K562 (cell line): ENCODE results near the gene PCBP3. TPM values are rescaled to one million over a fixed set of nuclear protein-coding genes. Genes with fewer than 3 reads are reported as not detected.
A peak's percentile ranks its signal among the peaks of the same experiment; 100 is the strongest.

ENCODE experiments used
- ATAC-seq: fragments of 200-7000 bp; cut with Tn5 transposase; 3 replicates; pipeline ENCODE4 v1.9.1; 2020; ENCODE audit warnings: moderate library complexity
- BruUV-seq: library from RNA; stranded (reverse); fragments of 400-500 nt; replicated peaks from 2 replicates; lab custom pipeline; 2021; lab: Mats Ljungman, UMichigan
- CTCF ChIA-PET: fragments of 300-600 bp; formaldehyde crosslinking; extraction: SDS; loops from one replicate; lab custom pipeline; 2021; ENCODE audit warnings: low intra/inter-chr PET ratio; lab: Yijun Ruan, JAX
- POLR2A ChIA-PET: fragments of 300-600, 350-650 bp; sonication (Branson Sonifier 250); formaldehyde crosslinking; extraction: SDS; loops from one replicate; lab custom pipeline; 2021; ENCODE audit warnings: antibody characterized with exemption, inconsistent platforms; lab: Yijun Ruan, JAX
- DNase-seq, 4 experiments: peaks; one replicate each; pipeline versions ENCODE4 v3.0.0 to v3.0.0-alpha.2; 2011 to 2018; ENCODE audit warnings: low spot score in 3 of 4, mixed read lengths in 3 of 4; ENCODE audit errors: extremely low read depth in 1 of 4
- FAIRE-seq: peaks from 2 replicates; lab custom pipeline; 2011; peaks lifted over from hg19 to GRCh38; lab: Jason Lieb, UNC
- H2AFZ ChIP-seq: 2 replicates; pipeline ENCODE4 v1.6.0; 2011; ENCODE audit warnings: low read depth, low read length, control low read depth, inconsistent platforms
- H3K27ac ChIP-seq: fragments of 200-600 bp; 3 replicates; pipeline ENCODE4 v1.8.0; 2011; ENCODE audit warnings: low read depth, mild to moderate bottlenecking, control low read depth, inconsistent platforms, low read length, moderate library complexity, mixed read lengths; ENCODE audit errors: extremely low read depth
- H3K27me3 ChIP-seq, 2 experiments: fragments of 300-600 bp in 1 of 2; 2 replicates in 1 of 2; 3 replicates in 1 of 2; pipeline versions ENCODE4 v1.6.0 to v1.8.0; 2011; ENCODE audit warnings: inconsistent platforms in 2 of 2, low read length in 2 of 2, mild to moderate bottlenecking in 1 of 2, mixed read lengths in 1 of 2, moderate library complexity in 1 of 2; ENCODE audit not compliant: control insufficient read depth in 2 of 2, insufficient read depth in 2 of 2
- H3K36me3 ChIP-seq: fragments of 300-600 bp; 3 replicates; pipeline ENCODE4 v1.8.0; 2011; ENCODE audit warnings: mild to moderate bottlenecking, low read length, inconsistent platforms; ENCODE audit not compliant: control insufficient read depth, insufficient read depth
- H3K4me1 ChIP-seq, 2 experiments: fragments of 200-600 bp in 1 of 2; replicated peaks in 1 of 2; 2 replicates in 1 of 2; 3 replicates in 1 of 2; pipeline versions ENCODE4 v1.5.1 to v1.8.0; 2011; ENCODE audit warnings: inconsistent platforms in 2 of 2, low read length in 2 of 2, mild to moderate bottlenecking in 1 of 2, mixed read lengths in 1 of 2, moderate library complexity in 1 of 2; ENCODE audit not compliant: control insufficient read depth in 2 of 2, insufficient read depth in 2 of 2
- H3K4me2 ChIP-seq: 2 replicates; pipeline ENCODE4 v1.6.1; 2011; ENCODE audit warnings: low read length, control low read depth, inconsistent platforms, mixed read lengths; ENCODE audit not compliant: insufficient read depth
- H3K4me3 ChIP-seq: fragments of 200-600 bp; sonication (generic), shearing (Covaris generic); 2 replicates; pipeline ENCODE4 v1.5.1; 2016; ENCODE audit warnings: control low read depth, inconsistent platforms
- H3K79me2 ChIP-seq: fragments of 200-600 bp; 3 replicates; pipeline ENCODE4 v1.8.0; 2011; ENCODE audit warnings: low read length, inconsistent platforms; ENCODE audit not compliant: control insufficient read depth, insufficient read depth
- H3K9ac ChIP-seq, 2 experiments: 2 replicates each; pipeline versions ENCODE4 v1.6.0 to v1.6.1; 2011; ENCODE audit warnings: low read depth in 2 of 2, low read length in 2 of 2, control low read depth in 1 of 2, inconsistent platforms in 1 of 2, mild to moderate bottlenecking in 1 of 2, mixed read lengths in 1 of 2; ENCODE audit not compliant: insufficient read depth in 1 of 2
- H3K9me1 ChIP-seq: one replicate; pipeline ENCODE4 v1.6.0; 2011; ENCODE audit warnings: inconsistent platforms, mild to moderate bottlenecking, low read length, moderate library complexity; ENCODE audit not compliant: control insufficient read depth, insufficient read depth
- H3K9me3 ChIP-seq: replicated peaks from 2 replicates; pipeline ENCODE4 v1.5.1; 2011; ENCODE audit warnings: low read depth, low read length, inconsistent platforms; ENCODE audit not compliant: control insufficient read depth, insufficient read depth
- H4K20me1 ChIP-seq: replicated peaks from 2 replicates; pipeline ENCODE4 v1.6.1; 2011; ENCODE audit warnings: low read length, inconsistent platforms, mixed read lengths; ENCODE audit not compliant: control insufficient read depth, insufficient read depth
- CBX5 ChIP-seq: IDR thresholded peaks from 2 replicates; pipeline ENCODE4 v1.6.1; 2014; ENCODE audit warnings: low read depth, borderline replicate concordance
- ELF2 ChIP-seq: fragments of 250-450 bp; sonication (Bioruptor Pico); IDR thresholded peaks from 2 replicates; pipeline ENCODE4 v1.5.0; 2021; ENCODE audit warnings: mild to moderate bottlenecking
- KAT2B ChIP-seq: IDR thresholded peaks from one replicate; pipeline ENCODE4 v1.6.1; 2012; ENCODE audit warnings: low read depth, mild to moderate bottlenecking, control low read depth, inconsistent platforms, low read length, moderate library complexity
- KLF10 ChIP-seq: fragments of 250-450 bp; sonication (Bioruptor Pico); IDR thresholded peaks from 2 replicates; pipeline ENCODE4 v1.6.1; 2021; ENCODE audit warnings: matching md5 sums
- MCM2 ChIP-seq: fragments of 450-650 bp; IDR thresholded peaks from 2 replicates; pipeline ENCODE4 v1.6.1; 2017; ENCODE audit warnings: low read depth, mild to moderate bottlenecking
- NFXL1 ChIP-seq: fragments of 450-650 bp; formaldehyde crosslinking; IDR thresholded peaks from 2 replicates; pipeline ENCODE4 v1.4.0; 2021; ENCODE audit warnings: mild to moderate bottlenecking
- RAD21 ChIP-seq, 2 experiments: fragments of 250-450 bp in 1 of 2; fragments of 450-650 bp in 1 of 2; sonication (Bioruptor Pico) in 1 of 2; formaldehyde crosslinking in 1 of 2; IDR thresholded peaks in 1 of 2; conservative IDR thresholded peaks in 1 of 2; 2 replicates each; pipeline versions ENCODE4 v1.4.0 to v1.8.0; 2020 to 2022; ENCODE audit warnings: mild to moderate bottlenecking in 2 of 2, moderate library complexity in 1 of 2
- SMAD2 ChIP-seq: fragments of 150-350 bp; IDR thresholded peaks from 2 replicates; pipeline ENCODE4 v1.6.1; 2014; ENCODE audit warnings: low read depth, mild to moderate bottlenecking, low read length
- SPI1 ChIP-seq: IDR thresholded peaks from 2 replicates; pipeline ENCODE4 v1.6.1; 2011; ENCODE audit warnings: low read depth, low read length, control low read depth, borderline replicate concordance
- WGBS: fragments of 100-300 bp; shearing (Covaris generic); methylation state at CpG from one replicate; pipeline ENCODE4 v1.1.6; 2016; ENCODE audit warnings: low coverage, mixed read lengths; ENCODE audit not compliant: insufficient coverage; ENCODE audit errors: missing lambda C conversion rate; 5-methylcytosine and 5-hydroxymethylcytosine counted together
- in situ Hi-C: fragments of 300-500 bp; cut with MboI; formaldehyde crosslinking; loops from 4 replicates; pipeline ENCODE4 v1.15.0; 2018; ENCODE audit warnings: inconsistent platforms, mixed read lengths
- intact Hi-C: fragments of 100-400 bp; cut with micrococcal nuclease; formaldehyde crosslinking; loops from 2 replicates; pipeline ENCODE4 v1.14.2; 2022
- polyA plus RNA-seq, 8 experiments: library from polyadenylated mRNA; depleted of rRNA in 4 of 8; stranded (reverse) in 5 of 8; unstranded in 3 of 8; fragments of >200 nt; fragmentation: Nextera tagmentation in 2 of 8; fragmentation: Illumina TruSeq in 1 of 8; extraction: Ambion mirVana in 2 of 8; extraction: Trizol in 1 of 8; gene quantifications; 2 replicates each; pipeline versions ENCODE4 v1.2.1 to v1.2.3, GENCODE V29; 2011 to 2014; ENCODE audit warnings: inconsistent platforms in 1 of 8, missing spikeins in 1 of 8
- total RNA-seq, 7 experiments: library from RNA; depleted of rRNA in 6 of 7; stranded (reverse); fragments of >200 nt in 6 of 7; fragmentation: Illumina TruSeq in 2 of 7; extraction: Trizol in 2 of 7; gene quantifications; 2 replicates each; pipeline versions ENCODE4 v1.2.1 to v1.2.3, GENCODE V29; 2011 to 2021; ENCODE audit warnings: low replicate concordance in 1 of 7
- TF ChIP-seq, protein P1 (sequence below): fragments of 450-650 bp; IDR thresholded peaks from 2 replicates; pipeline ENCODE4 v1.6.1; 2016
- TF ChIP-seq, protein P2 (sequence below), 3 experiments: IDR thresholded peaks in 2 of 3; conservative IDR thresholded peaks in 1 of 3; 2 replicates each; pipeline ENCODE4 v1.5.1; 2011 to 2012; ENCODE audit warnings: low read length in 3 of 3, mild to moderate bottlenecking in 3 of 3, control low read depth in 2 of 3, improper control_type of control experiment in 1 of 3, inconsistent platforms in 1 of 3, low read depth in 1 of 3, mixed read lengths in 1 of 3, moderate library complexity in 1 of 3; ENCODE audit not compliant: insufficient read depth in 2 of 3

The PCBP3 gene
- total and polyA plus RNA-seq, 9 of the 15 experiments (the other 6 are each of a cell fraction or from before 2014, with no cell fraction given) = 0.18 TPM; not detected in 8

DNA sequence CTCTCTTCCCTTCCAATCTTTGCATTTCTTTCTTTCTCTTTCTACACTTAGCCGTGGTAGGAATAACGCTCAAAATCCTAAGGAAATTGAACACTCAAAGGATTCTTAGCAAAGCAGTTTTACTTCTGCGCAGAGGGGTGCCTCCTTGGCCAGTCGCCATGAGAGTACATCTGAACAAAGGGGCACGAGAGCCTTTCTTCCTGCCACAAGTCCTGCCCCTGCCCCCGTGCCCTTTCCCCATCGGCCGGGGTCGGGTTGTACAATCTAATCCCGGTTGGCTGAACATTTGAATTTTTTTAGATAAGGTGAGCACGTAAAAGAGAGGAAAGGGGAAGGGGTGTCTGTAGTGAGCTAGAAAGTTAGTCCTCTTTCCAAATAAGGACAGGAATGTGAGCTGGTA, 309.4 kb downstream of the PCBP3 start:
- POLR2A ChIA-PET = no interaction called here
- no peak overlapping the region for H3K4me2 ChIP-seq
- H3K4me3 ChIP-seq = no peak overlapping the region
- H3K79me2 ChIP-seq = no peaks in the 10 kb centered on the region
- no peaks in the 10 kb centered on the region for H3K36me3 ChIP-seq
- no peak for FAIRE-seq
- H3K27ac ChIP-seq = no peak overlapping the region
- 14% methylated on average over 11 of the region's 11 CpGs for WGBS
- in situ Hi-C loops (no loop called here), intact Hi-C loops (no loop called here)
- CTCF ChIA-PET = no interaction called here
- H3K9me3 ChIP-seq = no peaks in the 10 kb centered on the region; the same call in 1 of the 2 replicates
- H2AFZ ChIP-seq = no peak overlapping the region
- no peaks in the 10 kb centered on the region for H3K9me1 ChIP-seq
- TF ChIP-seq KLF10 (no peak), KAT2B (no peak), NFXL1 (no peak)
- TF ChIP-seq, protein P1, sequence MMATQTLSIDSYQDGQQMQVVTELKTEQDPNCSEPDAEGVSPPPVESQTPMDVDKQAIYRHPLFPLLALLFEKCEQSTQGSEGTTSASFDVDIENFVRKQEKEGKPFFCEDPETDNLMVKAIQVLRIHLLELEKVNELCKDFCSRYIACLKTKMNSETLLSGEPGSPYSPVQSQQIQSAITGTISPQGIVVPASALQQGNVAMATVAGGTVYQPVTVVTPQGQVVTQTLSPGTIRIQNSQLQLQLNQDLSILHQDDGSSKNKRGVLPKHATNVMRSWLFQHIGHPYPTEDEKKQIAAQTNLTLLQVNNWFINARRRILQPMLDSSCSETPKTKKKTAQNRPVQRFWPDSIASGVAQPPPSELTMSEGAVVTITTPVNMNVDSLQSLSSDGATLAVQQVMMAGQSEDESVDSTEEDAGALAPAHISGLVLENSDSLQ = no peak
- no peaks in the 10 kb centered on the region; the same call in 1 of the 2 replicates for H4K20me1 ChIP-seq
- H3K27me3 ChIP-seq = peaks cover 39 to 55% of the 10 kb centered on the region in 2 experiments
- BruUV-seq = no TSS peak
- H3K4me1 ChIP-seq = peaks cover 8 to 21% of the 10 kb centered on the region in 2 experiments; a peak in 4 of 5 replicates
- no peak overlapping the region for H3K9ac ChIP-seq
- no peak for ATAC-seq
- no peak for DNase-seq

DNA sequence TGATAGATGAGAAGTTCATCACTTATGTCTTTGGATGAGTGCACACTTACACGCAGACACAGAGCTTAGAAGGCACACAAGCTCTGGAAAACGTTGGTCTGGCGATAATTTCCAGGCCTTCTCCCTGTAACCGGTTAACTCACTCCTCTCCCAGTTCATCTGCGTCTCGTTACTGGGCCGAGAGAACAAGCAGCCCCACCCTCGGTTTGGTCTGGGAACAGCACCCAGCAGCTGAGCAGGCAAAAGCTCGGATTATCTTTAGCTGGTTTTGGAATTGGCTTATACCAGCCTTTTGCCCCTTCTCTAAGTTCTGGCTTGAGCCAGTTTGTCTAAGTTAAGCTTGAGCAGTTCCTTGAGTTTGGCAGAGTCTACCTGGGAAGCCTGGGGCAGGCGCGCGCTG, 310.7 kb downstream of the PCBP3 start:
- ChIA-PET CTCF (no interaction called here), POLR2A (interaction anchor here (0.6 to 1.0 kb wide), 4 partner anchors 10 to 46 kb away, joined by 3 read pairs; no protein-coding TSS in a partner anchor)
- ATAC-seq (peak; percentile 83), FAIRE-seq (no peak), DNase-seq (no peak)
- H3K27ac ChIP-seq = no peak overlapping the region
- H3K36me3 ChIP-seq = no peaks in the 10 kb centered on the region
- in situ Hi-C loops (no loop called here), intact Hi-C loops (no loop called here)
- H3K27me3 ChIP-seq = peaks cover 27 to 43% of the 10 kb centered on the region in 2 experiments
- H4K20me1 ChIP-seq = no peaks in the 10 kb centered on the region; the same call in 1 of the 2 replicates
- peaks cover 0 to 14% of the 10 kb centered on the region in 2 experiments; a peak in 3 of 5 replicates for H3K4me1 ChIP-seq
- BruUV-seq = no TSS peak
- no peak overlapping the region for H3K4me3 ChIP-seq
- no peak overlapping the region for H3K9ac ChIP-seq
- no peaks in the 10 kb centered on the region for H3K79me2 ChIP-seq
- no peaks in the 10 kb centered on the region; the same call in 1 of the 2 replicates for H3K9me3 ChIP-seq
- no peak overlapping the region for H3K4me2 ChIP-seq
- no peaks in the 10 kb centered on the region for H3K9me1 ChIP-seq
- 1% methylated on average over 12 of the region's 12 CpGs for WGBS
- H2AFZ ChIP-seq = no peak overlapping the region
- TF ChIP-seq CBX5 (no peak), SPI1 (no peak), RAD21 (CRISPR knock-in tag; conservative IDR thresholded peaks at IDR 0.05 in 1 of 2, IDR thresholded peaks at IDR 0.05 in 1 of 2) (0 out of 4 replicates have a peak, but pooled peaks of 1 of the 2 experiments have one; percentile 23), ELF2 (CRISPR knock-in tag) (no peak), SMAD2 (no peak), MCM2 (no peak)
- TF ChIP-seq, protein P2, sequence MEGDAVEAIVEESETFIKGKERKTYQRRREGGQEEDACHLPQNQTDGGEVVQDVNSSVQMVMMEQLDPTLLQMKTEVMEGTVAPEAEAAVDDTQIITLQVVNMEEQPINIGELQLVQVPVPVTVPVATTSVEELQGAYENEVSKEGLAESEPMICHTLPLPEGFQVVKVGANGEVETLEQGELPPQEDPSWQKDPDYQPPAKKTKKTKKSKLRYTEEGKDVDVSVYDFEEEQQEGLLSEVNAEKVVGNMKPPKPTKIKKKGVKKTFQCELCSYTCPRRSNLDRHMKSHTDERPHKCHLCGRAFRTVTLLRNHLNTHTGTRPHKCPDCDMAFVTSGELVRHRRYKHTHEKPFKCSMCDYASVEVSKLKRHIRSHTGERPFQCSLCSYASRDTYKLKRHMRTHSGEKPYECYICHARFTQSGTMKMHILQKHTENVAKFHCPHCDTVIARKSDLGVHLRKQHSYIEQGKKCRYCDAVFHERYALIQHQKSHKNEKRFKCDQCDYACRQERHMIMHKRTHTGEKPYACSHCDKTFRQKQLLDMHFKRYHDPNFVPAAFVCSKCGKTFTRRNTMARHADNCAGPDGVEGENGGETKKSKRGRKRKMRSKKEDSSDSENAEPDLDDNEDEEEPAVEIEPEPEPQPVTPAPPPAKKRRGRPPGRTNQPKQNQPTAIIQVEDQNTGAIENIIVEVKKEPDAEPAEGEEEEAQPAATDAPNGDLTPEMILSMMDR (IDR thresholded peaks at IDR 0.05 in 2 of 3, conservative IDR thresholded peaks at IDR 0.05 in 1 of 3; ENCODE audit: insufficient read depth in 2 of 3, low read depth in 1 of 3, low read length in 3 of 3) = peak; percentile 14 to 45 (median 23); a peak in 3 of 6 replicates
